Lower leg skin (tissue), 3 donors: Measurements from ENCODE around the gene PPP1R9B.

Experiments
- POLR2A ChIP-seq, 2 donors: fragments of 450-650 bp; IDR thresholded peaks; one replicate each; pipeline ENCODE4 v1.6.1; 2016 to 2017; ENCODE audit warnings: antibody characterized with exemption in 2 of 2, mild to moderate bottlenecking in 1 of 2, moderate library complexity in 1 of 2
- TF ChIP-seq, protein P1 (sequence below), 3 donors: fragments of 450-650 bp; IDR thresholded peaks; one replicate each; pipeline ENCODE4 v1.5.1; 2016; ENCODE audit warnings: antibody characterized with exemption in 3 of 3, mild to moderate bottlenecking in 3 of 3, moderate library complexity in 2 of 3

DNA sequence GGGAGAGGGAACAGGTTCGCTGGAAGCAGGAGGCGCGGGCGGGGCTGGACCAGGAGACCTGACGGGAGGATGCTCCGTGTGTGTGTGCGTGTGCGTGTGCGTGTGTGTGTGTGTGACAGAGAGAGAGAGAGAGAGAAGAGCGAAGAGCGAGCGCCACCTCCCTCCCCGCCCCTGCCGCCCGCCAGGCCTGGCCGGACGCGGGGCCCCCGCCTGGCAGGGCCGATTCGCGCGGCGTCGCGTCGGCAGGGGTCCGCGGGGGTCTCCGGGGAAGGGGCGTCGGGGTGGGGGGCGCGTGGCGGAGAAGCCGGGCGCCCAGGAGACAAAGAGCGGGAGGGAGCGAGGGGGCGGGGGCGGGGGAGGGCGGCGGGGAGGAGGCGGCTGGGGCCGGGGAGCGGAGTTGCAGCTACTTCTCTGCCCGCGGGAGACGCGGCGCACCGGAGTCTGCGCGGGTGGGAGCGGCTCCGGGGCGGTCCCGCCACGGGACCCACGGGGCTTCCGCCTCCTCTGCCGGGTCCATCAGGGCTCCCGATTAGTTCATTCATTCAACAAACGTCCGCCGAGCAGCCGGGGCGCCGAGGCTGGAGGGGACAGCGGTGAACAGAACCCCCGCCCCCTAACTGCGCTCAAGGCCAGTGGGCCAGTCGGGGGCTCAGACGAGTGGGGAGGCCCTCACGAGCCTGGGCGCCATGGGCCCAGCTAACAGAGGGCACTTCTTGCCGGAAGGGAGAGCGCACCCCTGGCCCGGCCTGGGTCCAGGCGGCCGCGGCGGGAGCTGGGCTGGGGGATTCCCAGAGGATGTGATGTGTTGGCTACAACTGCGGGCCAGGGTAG lies 20.5 kb downstream of the PPP1R9B start, which contains the start of gene SAMD14:
- TF ChIP-seq, protein P1, sequence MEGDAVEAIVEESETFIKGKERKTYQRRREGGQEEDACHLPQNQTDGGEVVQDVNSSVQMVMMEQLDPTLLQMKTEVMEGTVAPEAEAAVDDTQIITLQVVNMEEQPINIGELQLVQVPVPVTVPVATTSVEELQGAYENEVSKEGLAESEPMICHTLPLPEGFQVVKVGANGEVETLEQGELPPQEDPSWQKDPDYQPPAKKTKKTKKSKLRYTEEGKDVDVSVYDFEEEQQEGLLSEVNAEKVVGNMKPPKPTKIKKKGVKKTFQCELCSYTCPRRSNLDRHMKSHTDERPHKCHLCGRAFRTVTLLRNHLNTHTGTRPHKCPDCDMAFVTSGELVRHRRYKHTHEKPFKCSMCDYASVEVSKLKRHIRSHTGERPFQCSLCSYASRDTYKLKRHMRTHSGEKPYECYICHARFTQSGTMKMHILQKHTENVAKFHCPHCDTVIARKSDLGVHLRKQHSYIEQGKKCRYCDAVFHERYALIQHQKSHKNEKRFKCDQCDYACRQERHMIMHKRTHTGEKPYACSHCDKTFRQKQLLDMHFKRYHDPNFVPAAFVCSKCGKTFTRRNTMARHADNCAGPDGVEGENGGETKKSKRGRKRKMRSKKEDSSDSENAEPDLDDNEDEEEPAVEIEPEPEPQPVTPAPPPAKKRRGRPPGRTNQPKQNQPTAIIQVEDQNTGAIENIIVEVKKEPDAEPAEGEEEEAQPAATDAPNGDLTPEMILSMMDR (IDR thresholded peaks at IDR 0.05) = no peak
- no peak for TF ChIP-seq POLR2A (IDR thresholded peaks at IDR 0.05)
